Activated CD8-positive, alpha-beta memory T cell treated with anti-CD3 and anti-CD28 coated beads, Interleukin-2, amount 50 U/mL, for 1 hour (primary cell): ENCODE data around the gene PRDM11.

ENCODE experiments used
- DNase-seq: peaks from one replicate; pipeline ENCODE4 v3.0.0-alpha.2; 2020; ENCODE audit errors: extremely low read depth

PRDM11 gene

DNA sequence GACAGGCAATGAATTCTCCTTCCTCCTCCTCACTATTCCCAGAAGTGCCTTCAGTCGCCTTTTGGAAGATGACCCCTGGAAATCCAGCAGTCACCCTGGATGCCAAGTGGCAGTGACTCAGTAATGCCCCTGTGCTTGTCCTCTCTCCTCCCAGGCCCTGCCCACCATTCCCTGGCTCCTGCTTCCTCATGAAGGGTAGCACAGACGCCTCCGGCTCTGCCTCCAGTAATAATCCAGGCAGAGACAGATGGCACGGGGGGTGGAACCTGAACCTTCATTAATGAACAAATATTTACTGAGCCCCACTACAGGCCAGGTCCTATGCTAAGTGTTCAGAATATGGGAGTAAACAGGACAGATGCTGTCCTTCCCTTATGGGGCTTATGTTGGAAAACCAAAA, 116.5 kb downstream of the PRDM11 start:
- DNase-seq = no peak

DNA sequence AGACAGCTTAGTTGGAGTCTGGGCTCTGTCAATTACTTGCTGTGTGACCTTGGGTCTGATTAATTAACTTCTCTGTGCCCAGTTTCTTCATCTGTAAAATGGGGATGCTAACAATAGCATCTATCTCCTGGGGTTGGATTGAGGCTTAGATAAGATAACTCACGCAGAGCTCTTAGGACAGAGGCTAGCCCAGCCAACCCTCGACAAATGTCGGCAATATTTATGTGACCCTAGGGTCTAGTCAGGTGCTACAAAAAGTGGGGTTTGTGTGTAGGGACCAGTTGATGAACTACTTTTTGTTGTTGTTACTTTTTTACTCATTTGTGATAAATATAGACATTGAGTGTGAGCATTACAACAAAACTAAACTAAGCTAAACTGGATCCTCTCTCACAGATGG, 117.3 kb downstream of the PRDM11 start:
- DNase-seq = no peak

DNA sequence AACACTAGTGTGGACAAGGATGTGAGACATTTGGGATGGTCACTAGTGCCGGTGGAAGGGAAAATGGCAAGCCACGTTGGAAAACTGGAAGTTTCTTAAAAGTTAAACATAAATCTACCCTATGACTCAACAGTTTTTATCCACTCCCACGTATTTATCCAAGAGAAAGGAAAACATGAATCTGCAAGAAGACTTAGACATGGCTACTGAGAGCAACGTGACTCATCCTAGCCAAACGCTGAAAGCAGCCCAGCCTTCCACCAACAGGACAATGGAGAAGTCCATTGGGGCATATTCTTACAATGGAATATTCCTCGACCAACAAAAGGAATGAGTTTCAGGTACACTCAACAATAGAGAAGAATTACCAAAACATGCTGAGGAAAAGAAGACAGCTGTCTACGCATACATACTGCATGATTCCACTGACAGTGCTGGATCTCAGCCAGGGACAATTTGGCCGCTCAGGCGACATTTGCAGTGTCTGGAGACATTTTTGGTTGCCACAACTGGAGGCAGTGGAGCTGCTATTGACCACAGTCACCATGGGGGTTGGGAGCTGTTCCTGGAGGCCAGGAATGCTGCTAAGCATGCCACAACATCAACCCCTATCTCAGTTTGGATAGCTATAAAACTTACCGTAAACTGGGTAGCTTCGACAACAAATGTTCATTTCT, 118.5 kb downstream of the PRDM11 start:
- no peak for DNase-seq

DNA sequence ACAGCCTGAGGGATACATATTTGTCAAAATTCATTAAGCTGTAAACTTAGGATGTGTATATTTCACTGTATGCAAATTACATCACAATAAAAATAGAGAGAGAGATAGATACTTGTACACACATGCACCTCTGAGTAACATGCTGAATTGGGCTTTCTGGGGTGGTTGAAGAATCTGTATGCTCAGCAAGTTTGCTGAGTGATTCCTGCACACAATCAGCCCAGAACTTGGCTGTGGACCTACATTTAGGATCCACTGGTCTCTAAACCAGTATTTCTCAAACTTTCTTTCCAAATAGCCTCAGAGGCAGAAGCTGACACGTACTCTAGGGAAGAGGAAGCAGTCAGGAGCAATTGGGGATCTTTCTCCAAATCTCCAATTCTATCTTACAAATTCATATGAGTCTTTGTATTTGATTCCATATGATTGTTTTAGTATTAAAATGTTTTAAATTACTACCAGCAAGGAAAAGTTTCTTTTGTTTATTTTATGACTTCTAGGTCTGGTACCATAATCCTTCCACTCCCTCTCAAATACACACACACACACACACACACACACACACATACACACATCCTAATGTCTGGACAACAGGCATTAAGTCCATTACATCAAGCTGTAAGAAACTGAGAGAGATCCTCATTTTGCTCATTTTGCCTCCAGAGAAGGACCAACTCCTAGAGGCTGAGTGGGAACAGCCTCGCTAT, 119.7 kb downstream of the PRDM11 start:
- DNase-seq = no peak

DNA sequence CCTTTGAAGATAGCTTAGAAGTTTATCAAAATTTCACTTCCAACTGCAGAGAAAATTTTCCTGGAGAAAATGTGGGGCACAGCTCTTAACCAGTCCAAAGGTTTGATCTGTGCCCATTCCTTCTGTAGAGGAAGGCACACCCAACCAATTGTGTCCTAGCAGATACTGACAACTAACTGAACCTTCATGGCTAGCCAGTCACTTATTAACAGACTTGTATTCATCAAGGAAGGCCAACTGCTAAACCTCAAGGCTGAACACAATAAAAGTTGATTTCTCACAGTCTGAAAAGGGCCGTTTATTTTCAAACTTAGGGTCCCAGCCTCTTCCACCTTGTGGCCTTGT, 120.2 kb downstream of the PRDM11 start:
- no peak for DNase-seq

DNA sequence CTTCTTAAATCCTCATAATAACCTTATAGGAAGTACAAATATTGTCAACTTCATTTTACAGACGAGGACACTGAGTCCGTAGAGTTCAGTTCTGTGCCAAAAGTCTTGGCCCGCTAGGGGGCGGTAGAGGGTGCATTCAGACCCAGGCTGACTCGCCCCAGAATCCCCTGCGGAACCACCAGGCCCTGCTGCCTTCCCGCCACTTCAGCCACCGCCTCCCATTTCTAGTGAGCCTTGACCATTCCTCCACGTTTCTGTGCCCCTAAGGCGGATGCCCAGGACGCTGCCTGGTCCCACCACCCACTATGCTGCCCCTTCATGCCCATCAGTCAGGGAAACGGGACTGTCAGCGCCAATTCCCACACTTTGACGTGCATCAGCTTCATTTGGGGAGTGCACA, 120.6 kb downstream of the PRDM11 start:
- no peak for DNase-seq

DNA sequence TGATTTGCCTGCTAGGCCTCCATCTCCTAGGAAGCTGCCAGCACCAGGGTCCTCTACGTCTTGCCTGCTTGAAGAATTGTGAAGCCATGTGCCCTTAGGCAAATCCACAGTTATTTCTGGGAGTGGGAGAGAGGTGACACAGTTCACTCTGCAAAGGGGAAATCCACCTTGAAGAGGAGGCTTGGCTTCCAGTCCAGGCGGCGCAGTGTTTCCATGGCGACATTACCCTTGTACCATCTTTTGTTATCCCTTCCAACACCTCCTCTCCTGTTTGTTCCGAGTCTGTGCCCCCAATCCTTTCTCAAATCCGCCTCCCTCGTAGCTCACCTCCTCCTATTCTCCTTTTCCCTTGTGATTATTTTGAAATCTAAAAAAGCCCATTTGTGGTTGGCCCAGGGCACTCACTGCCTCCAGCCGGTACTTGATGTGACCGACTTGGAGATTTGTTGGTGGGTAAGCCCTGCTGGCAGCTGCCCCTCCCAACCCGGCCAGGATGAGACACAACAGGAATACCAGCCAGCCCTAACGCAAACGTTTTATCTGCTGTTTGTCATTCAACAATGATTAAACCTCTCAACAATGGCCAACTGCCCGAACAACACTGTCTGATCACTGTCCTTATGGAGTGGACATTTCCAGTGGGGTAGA, 121.3 kb downstream of the PRDM11 start:
- no peak for DNase-seq

DNA sequence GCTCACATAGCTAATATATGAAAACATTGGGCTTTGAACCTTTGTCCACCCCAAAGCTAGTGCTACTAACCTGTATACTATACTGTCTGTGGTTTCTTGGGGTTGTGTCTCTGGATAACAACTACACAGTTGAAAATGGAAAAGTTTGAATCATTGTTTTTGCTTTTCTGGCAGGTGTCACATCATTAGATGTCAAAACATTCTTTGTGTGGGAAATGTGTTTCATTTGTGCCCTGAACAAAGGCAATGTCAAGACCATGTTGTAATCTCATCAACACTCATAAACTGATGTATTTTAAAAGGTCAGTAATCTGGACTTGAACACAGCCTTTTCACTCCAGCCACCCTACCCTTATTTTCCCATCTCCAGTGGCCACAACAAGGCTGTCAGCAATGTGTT, 123.2 kb downstream of the PRDM11 start:
- DNase-seq = no peak

DNA sequence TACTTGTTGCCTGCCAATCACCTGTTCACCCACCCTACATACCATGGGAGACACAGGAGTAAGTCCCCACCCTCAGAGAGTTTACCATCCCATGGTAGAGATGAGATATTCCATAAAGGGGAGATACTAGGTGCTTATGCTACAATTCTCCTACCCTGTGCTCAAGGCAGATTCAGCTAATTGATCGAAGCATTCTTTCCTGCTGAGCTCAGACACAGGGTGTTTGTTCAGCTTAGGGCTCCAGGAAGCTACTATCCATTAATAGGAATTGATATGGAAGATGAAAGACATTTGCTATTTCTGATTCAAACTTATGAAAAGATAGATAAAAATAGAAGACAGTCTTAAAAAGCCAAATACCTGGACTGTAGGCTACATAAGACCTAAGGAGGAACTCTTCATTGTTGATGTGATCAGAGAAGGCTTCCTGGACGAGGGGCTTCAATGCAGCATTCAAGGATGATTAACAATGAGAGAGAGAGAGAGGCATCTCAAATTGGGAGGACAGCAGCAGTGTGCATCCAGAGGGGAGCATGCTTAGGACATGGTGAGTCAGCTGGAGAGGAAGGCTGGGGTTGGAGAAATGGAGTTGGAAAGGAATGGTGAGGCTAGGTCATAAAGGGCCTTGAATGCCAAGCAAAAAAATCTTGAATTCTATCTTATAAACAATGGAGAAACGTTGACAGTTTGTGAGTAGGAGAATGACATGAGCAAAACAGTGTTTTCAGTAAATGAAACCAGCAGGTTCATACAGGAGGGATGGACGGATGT, 124.7 kb downstream of the PRDM11 start:
- DNase-seq = no peak

DNA sequence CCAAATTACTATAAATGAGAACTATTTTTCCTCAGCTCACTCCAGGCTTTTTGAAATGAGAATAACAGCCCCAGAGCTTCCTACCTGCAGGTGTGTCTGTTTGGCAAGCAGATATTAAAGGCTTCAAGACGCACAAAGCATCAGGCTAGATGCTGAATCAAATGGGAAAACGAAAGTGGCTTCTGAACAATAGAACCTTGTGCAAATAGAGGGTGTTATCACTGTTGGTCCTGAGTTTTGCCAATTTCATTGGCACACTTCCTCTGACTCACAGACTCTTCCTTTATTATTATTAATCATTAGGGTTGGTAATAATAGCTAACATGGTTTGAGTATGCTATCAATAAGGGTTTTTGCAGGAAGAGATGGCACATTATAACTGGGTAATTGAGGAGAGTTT, 126.3 kb downstream of the PRDM11 start:
- DNase-seq = no peak

DNA sequence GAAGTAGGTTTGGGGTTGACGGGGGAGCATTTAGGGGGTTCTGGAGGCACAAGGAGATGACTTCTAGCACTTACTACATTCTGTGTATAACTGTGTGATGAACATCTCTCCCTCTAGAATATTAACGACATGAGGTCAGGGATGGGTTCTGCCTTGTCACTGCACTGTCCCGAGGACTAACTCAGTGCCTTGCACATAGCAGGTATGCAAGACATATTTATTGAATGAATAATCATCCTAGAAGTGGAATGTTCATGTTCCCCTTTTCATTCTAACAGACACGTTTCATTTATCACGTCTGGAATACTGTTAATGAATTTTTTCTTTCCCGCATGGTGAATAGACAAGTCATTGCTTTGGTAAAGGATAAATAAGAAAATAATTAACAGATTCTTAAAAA, 127.1 kb downstream of the PRDM11 start:
- no peak for DNase-seq

DNA sequence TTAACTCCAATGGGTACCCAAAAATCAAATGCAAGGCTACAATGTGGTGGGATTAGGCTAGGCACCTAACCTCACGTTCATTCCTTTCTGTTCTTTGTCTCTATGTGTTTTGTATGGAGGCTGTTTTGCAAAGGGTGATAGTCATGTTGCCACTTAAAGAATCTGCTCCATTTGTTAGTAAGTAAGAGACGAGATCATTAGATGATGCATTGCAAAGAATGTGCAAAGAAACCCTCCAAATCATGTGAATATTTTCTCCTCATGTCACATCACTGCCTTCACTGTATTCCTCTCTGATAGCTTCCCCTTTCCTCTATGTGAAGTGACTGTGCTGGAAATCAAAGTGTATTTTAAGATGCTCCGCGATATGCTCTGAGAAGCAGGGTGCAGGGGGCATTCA, 127.8 kb downstream of the PRDM11 start:
- no peak for DNase-seq

DNA sequence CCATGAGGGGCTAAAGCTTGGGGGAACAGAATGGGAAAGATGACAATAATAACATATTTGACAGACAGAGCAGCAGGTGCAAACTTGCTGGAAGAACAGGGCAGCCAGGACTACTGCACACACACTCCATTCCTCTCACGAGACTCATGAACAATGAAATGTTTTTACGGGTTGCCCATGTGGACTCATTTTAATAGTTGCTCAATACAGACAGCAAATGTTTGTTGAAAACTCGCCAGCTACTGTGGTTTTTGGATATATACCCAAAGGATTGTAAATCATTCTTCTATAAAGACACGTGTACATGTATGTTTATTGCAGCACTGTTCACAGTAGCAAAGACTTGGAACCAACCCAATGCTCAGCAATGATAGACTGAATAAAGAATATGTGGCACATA, 129.4 kb downstream of the PRDM11 start:
- no peak for DNase-seq

DNA sequence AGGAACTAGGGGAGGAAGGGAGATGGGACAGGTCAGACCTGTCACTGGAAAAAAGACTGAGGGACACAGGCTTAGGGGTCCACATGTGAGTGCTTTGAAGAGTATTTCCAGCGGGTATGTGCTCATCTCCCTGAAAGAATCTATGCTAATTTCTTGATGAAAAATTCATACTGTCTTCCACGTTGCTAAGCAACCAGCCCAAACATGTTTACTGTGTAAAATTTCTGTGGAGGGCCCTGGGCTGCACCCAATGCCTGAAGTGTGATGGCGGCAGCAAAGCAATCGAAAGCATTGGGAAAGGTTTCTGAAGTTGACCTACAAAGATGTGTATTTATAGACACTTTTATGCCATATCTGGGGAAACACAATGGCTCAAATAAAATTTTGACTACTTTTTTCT, 132.3 kb downstream of the PRDM11 start:
- no peak for DNase-seq

DNA sequence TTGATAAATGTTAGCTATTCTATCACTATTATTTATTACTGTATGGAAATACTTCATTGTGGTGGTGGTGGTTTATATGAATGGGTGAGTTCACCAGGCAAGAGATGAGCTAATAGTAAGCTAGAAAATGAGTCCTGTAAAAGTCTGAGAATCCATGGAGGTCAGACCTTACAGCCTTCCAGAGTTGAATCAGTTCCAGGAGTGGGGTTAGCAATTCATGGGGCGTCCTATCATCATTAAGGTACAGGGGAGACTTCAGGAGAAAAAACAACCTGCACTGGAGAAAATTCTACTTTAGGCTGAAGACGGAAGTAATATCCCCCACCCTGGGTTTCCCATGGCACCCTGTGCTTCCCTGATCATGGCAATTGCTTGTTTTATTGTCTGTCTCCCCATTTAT, 133.2 kb downstream of the PRDM11 start:
- no peak for DNase-seq

DNA sequence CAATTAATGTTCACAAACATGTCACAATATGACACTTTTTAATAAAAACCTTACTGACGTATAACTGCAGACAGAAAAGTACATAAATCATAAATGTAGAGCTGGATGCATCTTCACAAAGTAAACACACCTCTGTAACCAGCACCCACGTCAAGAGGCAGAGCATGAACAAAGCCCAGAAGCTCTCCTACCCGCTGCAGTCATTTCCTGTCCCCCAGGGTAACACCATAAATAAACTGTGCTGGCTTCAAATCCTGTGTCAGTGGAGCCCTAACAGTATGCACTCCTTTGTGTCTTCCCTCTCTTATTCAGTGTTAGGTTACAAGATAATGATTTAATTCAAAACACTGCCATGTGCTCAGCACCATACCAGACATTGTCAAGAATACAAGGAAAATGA, 134.0 kb downstream of the PRDM11 start:
- DNase-seq = no peak

DNA sequence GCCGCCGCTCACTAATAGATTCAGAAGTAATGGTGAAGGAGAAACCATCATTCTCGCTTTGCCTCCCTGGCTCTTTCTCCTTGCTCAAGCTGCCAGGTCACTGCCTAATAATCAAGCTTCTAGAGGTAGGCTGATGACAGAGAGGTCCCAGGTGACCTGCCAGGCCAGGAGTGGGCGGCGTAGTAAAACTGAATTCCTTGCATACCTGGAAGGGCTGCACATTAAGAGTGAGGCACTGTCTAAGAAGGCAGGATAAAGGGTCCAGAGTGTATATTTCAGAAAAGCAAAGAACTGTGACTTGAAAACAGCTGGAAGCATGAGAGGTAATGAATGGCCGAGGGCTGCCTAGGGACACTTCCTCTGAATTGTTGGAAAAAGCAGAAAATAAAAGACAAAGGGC, 135.6 kb downstream of the PRDM11 start:
- DNase-seq = no peak
